ENCODE data around the gene CHERP. TPM values are rescaled to one million over a fixed set of nuclear protein-coding genes. Genes with fewer than 3 reads are reported as not detected.

Gene CHERP
- total and polyA plus RNA-seq, 2 of the 13 experiments (the other 11 are each of a cell fraction or from before 2014, with no cell fraction given), result 4.3 to 5.4 TPM

DNA sequence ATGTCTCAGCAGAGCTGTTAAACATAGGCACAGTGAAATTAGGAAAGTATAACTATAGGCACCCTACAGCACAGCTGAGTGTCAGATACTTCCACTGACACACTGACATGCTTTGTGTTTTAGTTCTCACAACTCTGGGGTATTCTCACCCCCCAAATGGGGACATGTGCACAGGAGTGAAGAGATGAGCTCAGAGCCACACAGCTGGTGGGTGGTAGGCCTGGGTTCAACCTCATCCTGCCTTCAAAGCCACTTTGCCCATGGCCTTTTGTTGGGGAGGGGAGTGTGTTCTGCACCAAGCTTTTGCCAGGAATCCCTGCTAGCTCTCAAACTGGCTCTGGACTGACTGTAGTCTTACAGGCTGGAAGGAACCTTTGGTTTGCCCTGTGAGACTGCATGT lies 31.7 kb upstream of the CHERP start:
- no peak overlapping the region for H3K27ac ChIP-seq (ENCODE audit: extremely low read length, insufficient read depth, low read length)
- ATAC-seq (no peak), FAIRE-seq (no peak), DNase-seq (ENCODE audit: low spot score) (no peak)
- peak overlapping the region; percentile 78; the same call in 1 of the 2 replicates for H3K9ac ChIP-seq (ENCODE audit: insufficient read depth, low read depth, low read length)
- H3K79me2 ChIP-seq (ENCODE audit: insufficient read depth, low read length), result peaks cover 55% of the 10 kb centered on the region
- no peak overlapping the region for H2AFZ ChIP-seq (ENCODE audit: low read length)
- intact Hi-C loops (cut with micrococcal nuclease; ENCODE audit: unreplicated experiment), result loop anchor here (5.0 kb wide), 1 partner anchor 53 kb away; the partner anchor contains the start of gene MED26
- peak overlapping the region; percentile 75 to 95 (median 94); a peak in 4 of 6 replicates for H3K4me3 ChIP-seq (replicated peaks in 1 of 3; ENCODE audit: insufficient read depth in 1 of 3, low read depth in 2 of 3, low read length in 3 of 3)
- CTCF ChIA-PET (ENCODE audit: low intra/inter-chr PET ratio, low total read pairs), result no interaction called here
- H4K20me1 ChIP-seq (ENCODE audit: insufficient read depth, low read length), result 0 out of 2 replicates have a peak, but pooled peaks cover 3% of the 10 kb centered on the region
- no peak for TF ChIP-seq CBX2 (IDR thresholded peaks at IDR 0.05; ENCODE audit: low read depth, low read length)
- TF ChIP-seq CBX2 (CRISPR knock-in tag; IDR thresholded peaks at IDR 0.05; ENCODE audit: low read depth), result no peak
- no peak for TF ChIP-seq ZNF720 (CRISPR knock-in tag; IDR thresholded peaks at IDR 0.05)
- TF ChIP-seq POLR2AphosphoS5 (IDR thresholded peaks at IDR 0.05; ENCODE audit: low read depth, low read length), result peak; percentile 25; the same call in 1 of the 2 replicates
- H3K4me1 ChIP-seq (ENCODE audit: insufficient read depth, low read length), result peaks cover 42% of the 10 kb centered on the region
- no TSS peak for BruUV-seq (replicated peaks)
- in situ Hi-C loops (cut with HindIII; ENCODE audit: extremely low pct_ligation_motif_present, low pct_unique_long_range_greater_than_20kb), result loop anchor here (5.0 kb wide), 1 partner anchor 53 kb away; the partner anchor contains the start of gene MED26
- H3K36me3 ChIP-seq (replicated peaks in 1 of 2; ENCODE audit: control insufficient read depth in 1 of 2, insufficient read depth in 2 of 2, low read length in 2 of 2), result peaks cover 18 to 36% of the 10 kb centered on the region in 2 experiments; a peak in 4 of 5 replicates
- no peaks in the 10 kb centered on the region; a peak in 1 of 5 replicates for H3K27me3 ChIP-seq (ENCODE audit: control insufficient read depth in 1 of 2, insufficient read depth in 2 of 2, low read length in 2 of 2)
- H3K9me3 ChIP-seq (ENCODE audit: low read length), result no peaks in the 10 kb centered on the region
- POLR2A ChIA-PET, result no interaction called here
- H3K4me2 ChIP-seq (ENCODE audit: low read depth, low read length), result peak overlapping the region; percentile 91

DNA sequence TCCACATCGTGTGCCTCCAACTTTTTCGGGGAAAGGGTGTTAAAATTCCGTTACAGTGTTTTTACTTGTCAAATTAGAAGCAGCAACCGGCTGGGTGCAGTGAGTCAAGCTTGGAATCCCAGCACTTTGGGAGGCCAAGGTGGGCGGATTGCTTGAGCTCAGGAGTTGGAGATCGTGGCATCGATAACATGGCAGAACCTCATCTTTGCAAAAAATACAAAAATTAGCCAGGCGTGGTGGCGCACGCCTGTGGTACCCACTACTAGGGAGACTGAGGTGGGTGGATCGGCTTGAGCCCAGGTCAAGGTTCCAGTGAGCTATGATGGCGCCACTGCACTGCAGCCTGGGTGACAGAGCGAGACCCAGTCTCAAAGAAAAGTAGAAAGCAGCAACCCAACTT lies 31.1 kb upstream of the CHERP start:
- CTCF ChIA-PET (ENCODE audit: low intra/inter-chr PET ratio, low total read pairs), result no interaction called here
- BruUV-seq (replicated peaks), result no TSS peak
- Histone ChIP-seq H3K27ac (ENCODE audit: extremely low read length, insufficient read depth, low read length) (peak overlapping the region; percentile 72), H3K9ac (ENCODE audit: insufficient read depth, low read depth, low read length) (peak overlapping the region; percentile 78), H3K27me3 (ENCODE audit: control insufficient read depth in 1 of 2, insufficient read depth in 2 of 2, low read length in 2 of 2) (no peaks in the 10 kb centered on the region; a peak in 1 of 5 replicates), H2AFZ (ENCODE audit: low read length) (no peak overlapping the region), H3K9me3 (ENCODE audit: low read length) (no peaks in the 10 kb centered on the region), H3K79me2 (ENCODE audit: insufficient read depth, low read length) (peaks cover 58% of the 10 kb centered on the region), H3K4me3 (replicated peaks in 1 of 3; ENCODE audit: insufficient read depth in 1 of 3, low read depth in 2 of 3, low read length in 3 of 3) (peak overlapping the region; percentile 75 to 95 (median 94)), H4K20me1 (ENCODE audit: insufficient read depth, low read length) (0 out of 2 replicates have a peak, but pooled peaks cover under 1% of the 10 kb centered on the region), H3K4me1 (ENCODE audit: insufficient read depth, low read length) (peaks cover 42% of the 10 kb centered on the region), H3K4me2 (ENCODE audit: low read depth, low read length) (peak overlapping the region; percentile 91), H3K36me3 (replicated peaks in 1 of 2; ENCODE audit: control insufficient read depth in 1 of 2, insufficient read depth in 2 of 2, low read length in 2 of 2) (peaks cover 17 to 41% of the 10 kb centered on the region in 2 experiments; a peak in 4 of 5 replicates)
- POLR2A ChIA-PET, result interaction anchor here (0.9 to 1.4 kb wide), 4 partner anchors 25 to 88 kb away, joined by 3 to 4 read pairs (median 3); partner anchors contain the start of genes C19orf44, CALR3 and TMEM38A
- no peak for TF ChIP-seq AGO1 (IDR thresholded peaks at IDR 0.05; ENCODE audit: low read depth, low read length, poor library complexity, severe bottlenecking)
- TF ChIP-seq ZNF652 (CRISPR knock-in tag; IDR thresholded peaks at IDR 0.05; ENCODE audit: borderline replicate concordance, low read depth), result no peak
- TF ChIP-seq ZBTB7A (CRISPR knock-in tag; IDR thresholded peaks at IDR 0.05), result no peak
- 0 out of 2 replicates have a peak, but pooled peaks have one; percentile 7 for TF ChIP-seq NCOA1 (CRISPR knock-in tag; IDR thresholded peaks at IDR 0.05)
- 0 out of 2 replicates have a peak, but pooled peaks have one; percentile 7 for TF ChIP-seq ZNF431 (CRISPR knock-in tag; IDR thresholded peaks at IDR 0.05; ENCODE audit: borderline replicate concordance, low read depth)
- 44% methylated on average over 12 of the region's 13 CpGs for WGBS (ENCODE audit: low lambda C conversion rate)
- DNase-seq (ENCODE audit: low spot score), result no peak
- intact Hi-C loops (cut with micrococcal nuclease; ENCODE audit: unreplicated experiment), result loop anchor here (5.0 kb wide), 1 partner anchor 54 kb away; the partner anchor contains the start of gene MED26
- no peak for ATAC-seq
- FAIRE-seq, result no peak
- in situ Hi-C loops (cut with HindIII; ENCODE audit: extremely low pct_ligation_motif_present, low pct_unique_long_range_greater_than_20kb), result loop anchor here (5.0 kb wide), 1 partner anchor 54 kb away; the partner anchor contains the start of gene MED26

Data from HepG2 (cell line).